ENCODE measurements around the gene WWTR1.

The WWTR1 gene

DNA sequence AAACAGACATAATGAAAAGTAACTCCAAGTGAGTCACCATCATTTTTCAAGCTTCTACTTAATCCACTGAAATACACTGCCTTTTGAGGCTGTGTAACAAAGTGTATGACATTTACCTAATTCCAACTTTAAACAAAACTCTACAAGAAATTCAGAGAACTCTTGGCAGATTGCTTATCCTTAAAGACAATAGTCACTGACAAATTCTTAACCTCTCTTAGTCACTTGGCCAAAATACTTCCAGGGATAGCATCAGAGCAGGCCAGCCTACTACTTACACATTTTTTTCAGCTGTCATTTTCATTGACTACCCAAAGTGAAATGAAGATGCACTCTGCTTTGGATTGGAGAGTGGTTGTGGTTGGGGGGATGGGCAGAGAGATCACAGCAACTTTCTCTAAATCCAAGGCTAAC, 3.6 kb downstream of the WWTR1 start:
- no peak for DNase-seq (ENCODE audit: low spot score)

DNA sequence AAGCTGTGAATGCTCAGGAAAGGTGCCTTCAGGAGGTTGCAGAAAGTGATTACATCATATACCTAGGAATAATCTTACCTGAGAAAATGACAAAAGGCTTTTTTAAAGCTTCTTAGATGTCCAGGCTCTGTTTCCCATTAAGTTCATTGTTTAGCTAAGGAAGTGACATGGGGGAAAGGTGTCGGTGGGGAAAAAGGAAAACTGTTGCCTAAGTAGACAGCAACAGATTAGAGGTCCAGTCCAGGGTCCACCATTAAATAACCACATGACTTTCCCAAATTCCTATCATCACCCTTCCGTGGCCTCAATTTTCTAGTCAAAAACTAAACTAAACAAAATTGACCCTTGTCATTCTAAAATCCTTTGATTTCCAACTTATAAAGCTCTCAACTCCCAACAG, 4.3 kb downstream of the WWTR1 start:
- no peak for DNase-seq (ENCODE audit: low spot score)

DNA sequence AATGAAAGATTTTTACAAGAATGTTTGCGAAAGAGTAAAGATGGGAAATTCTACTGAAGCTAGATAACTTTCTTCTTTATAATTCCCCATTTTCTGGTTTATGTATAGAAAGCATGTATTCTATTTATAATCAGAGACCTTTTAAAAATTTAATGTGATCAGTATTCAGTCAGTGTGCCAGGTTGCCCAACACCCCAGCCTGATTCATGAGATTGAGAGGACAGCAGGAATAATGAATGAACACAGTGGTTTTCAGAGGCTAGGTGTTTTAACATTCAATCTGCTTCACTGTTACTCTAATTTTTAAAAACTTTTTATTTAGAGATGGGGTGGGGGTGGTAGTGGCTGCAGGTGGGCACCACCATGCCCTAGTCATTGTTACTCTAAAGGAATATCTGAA, 4.7 kb downstream of the WWTR1 start:
- DNase-seq (ENCODE audit: low spot score), result no peak

DNA sequence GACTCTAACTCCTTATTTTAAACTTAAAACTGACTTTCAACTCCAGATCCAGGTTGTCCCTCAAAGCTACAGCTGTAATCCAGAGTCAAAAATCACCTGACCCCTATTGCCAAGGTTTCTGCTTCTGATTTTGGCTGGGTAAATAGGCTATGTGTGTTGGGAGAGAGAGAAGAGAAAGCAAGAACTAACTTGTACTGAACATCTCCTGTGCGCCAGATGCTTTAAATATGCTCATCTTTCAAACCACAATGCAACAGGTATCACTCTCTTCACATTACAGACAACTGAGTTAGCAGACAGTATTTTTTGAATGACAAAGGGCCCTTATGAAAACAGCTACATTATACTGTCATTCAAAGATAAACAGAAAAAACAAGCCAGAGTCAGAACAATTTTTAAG, 7.0 kb downstream of the WWTR1 start:
- DNase-seq (ENCODE audit: low spot score), result no peak

DNA sequence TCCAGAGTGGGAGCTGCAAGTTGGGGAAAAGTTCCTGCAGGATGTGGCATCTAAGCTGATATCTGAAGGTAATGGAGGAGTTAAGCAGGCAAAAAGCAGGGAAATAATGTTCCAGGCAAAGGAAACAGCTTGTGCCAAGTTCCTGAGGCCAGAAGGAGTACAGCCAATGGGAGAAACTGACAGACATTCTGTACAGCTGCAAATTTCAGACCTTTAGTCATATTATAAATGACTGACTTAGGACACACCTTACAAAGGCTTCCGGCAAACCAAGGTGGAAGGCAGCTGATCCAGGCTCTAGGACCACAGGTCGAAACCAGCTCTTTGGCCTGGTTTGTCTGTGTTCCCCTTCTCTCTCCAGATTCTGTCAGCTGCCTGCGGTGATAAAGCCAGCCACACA, 9.3 kb downstream of the WWTR1 start:
- no peak for DNase-seq (ENCODE audit: low spot score)

DNA sequence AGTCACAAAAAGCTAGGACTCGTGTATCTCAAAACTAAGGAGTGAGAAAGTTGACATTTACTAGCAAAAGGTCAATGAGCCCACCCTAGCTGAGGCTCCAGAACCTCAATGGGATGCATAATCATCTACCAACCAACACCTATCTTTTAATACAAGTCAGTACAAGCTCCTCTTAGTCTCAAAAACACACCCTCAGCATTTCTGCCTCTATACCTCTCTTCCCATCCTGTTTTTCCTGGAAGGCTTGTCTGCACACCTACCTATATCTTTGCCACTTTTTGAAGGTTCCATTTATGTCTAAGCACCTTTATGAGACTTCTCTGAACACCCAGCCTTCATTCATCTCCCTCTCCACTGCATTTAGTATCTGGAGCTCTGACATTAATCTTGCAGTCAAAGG, 10.0 kb downstream of the WWTR1 start:
- no peak for DNase-seq (ENCODE audit: low spot score)

DNA sequence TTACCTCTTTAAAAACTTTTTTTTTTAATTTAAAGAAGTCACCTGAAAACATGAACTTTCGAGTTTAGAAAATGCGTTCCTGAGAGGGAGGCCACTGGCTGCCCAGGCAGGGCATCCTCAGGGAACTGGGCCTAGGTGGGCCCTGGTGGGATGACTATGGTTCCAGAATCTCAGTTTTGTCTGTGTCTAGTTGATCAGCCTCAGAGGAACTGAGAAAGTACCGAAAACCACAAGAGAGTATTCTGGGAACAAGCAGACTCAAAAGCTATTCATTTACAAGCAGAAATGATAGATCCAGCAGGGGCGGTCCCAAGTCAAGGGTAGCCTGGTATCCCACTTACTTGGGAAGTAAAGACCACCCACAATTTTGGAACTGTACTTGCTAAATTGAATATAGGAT, 10.5 kb downstream of the WWTR1 start:
- DNase-seq (ENCODE audit: low spot score), result no peak

DNA sequence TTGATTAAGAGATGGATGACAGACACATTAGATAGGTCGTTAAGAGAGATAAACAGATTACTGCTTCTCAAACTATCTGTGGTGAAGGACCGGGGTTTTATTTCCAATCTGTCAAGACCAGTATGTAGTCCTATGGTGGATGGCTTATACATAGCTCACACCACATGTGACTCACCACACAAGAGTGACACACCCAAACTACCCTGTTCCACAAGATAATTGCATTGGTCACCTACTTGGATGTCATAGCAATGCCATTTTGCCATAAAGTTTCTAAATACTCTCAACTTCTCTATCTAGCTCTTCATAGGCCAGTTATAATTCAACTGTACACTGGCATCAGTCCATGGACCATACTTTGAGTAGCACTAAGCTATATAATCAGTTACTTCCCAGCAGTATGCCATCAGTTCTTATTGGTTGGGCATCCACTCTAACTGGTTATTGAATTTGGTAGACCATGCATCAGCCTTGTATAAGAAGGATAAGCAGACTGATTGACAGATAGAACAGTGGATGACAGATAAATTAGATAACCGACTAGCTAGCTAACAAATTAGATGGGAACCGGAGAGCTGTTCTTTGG, 11.6 kb downstream of the WWTR1 start:
- no peak for DNase-seq (ENCODE audit: low spot score)

DNA sequence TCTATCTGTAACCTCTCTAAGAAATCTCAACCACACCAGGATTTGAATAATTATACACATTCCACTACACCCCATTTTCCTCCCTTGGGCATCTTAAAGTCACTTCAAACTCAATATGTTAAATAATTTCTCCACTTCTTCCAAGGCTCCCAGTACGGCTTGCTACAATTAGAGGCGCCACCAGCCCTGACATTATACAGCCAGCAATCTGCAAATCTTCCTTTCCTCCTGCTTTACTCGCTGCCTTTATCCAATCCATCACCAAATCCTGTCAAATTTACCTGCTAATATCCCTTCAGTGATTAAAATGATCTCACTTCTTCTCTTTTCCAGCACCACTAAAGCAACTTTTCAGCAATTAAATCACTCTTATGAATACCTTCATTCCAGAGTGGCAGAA, 13.9 kb downstream of the WWTR1 start:
- no peak for DNase-seq (ENCODE audit: low spot score)

DNA sequence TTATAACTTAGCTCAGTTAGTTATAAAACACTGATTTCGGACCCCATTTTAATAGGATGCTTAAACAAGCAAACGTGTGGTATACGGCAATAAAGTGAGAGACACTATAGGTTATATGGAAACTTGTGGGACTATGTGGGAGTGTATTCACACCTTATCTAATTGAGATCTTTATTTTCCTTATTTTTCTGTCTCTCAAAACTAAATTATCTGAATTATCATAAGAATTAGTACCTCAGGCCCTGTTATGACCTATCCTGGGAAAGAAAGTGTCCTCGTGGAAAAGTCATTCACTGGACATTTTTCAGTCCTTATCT, 14.4 kb downstream of the WWTR1 start:
- no peak for DNase-seq (ENCODE audit: low spot score)

DNA sequence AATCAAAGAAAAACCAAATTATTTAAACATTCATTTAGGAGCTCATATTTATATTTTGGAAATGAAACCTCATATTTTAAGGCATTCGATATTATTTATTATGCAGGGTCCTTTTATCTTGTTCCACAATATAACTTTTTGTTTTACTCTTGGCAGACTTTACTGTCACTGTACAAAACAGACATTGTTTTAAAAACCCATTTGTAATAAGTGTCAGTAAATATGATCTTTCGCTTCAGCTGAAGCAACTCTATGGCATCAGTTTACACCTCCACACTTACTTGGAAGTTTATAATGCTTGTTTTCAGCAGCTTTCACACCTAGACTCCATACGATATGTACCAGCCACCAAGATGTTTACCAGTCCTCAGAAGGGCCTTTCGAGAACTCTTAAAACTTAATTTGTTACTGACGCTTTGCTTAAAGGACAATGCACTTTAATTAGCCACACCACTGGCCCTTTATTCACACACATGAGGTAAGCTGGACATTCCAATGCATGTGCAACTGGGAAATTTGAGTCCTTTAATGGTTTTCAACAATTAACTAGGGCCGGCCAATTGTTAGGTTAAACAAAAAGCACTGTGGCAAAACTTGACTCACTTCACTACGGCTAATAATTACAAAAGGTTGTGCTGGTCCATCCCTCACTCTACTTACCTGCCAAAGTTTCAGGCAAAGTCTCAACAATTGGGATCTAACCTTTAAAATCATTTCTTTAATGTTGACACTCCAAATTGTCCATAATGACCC, 16.7 kb downstream of the WWTR1 start:
- DNase-seq (ENCODE audit: low spot score), result no peak

DNA sequence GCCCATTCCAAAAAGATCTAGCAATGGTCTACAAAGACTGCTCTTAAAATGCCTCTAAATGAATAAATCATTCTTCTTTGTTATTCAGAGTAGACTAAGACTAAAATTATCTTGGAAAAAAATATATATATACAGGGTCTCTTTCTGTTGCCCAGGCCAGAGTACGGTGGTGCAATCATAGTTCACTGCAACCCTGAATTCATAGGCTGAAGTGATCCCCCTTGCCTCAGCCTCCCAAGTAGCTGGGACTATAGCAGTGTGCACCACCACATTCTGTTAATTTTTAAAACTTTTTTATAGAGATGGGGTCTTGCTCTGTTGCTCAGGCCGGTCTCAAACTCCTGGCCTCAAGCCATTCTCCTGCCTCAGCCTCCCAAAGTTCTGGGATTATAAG, 18.7 kb downstream of the WWTR1 start:
- DNase-seq (ENCODE audit: low spot score), result no peak

DNA sequence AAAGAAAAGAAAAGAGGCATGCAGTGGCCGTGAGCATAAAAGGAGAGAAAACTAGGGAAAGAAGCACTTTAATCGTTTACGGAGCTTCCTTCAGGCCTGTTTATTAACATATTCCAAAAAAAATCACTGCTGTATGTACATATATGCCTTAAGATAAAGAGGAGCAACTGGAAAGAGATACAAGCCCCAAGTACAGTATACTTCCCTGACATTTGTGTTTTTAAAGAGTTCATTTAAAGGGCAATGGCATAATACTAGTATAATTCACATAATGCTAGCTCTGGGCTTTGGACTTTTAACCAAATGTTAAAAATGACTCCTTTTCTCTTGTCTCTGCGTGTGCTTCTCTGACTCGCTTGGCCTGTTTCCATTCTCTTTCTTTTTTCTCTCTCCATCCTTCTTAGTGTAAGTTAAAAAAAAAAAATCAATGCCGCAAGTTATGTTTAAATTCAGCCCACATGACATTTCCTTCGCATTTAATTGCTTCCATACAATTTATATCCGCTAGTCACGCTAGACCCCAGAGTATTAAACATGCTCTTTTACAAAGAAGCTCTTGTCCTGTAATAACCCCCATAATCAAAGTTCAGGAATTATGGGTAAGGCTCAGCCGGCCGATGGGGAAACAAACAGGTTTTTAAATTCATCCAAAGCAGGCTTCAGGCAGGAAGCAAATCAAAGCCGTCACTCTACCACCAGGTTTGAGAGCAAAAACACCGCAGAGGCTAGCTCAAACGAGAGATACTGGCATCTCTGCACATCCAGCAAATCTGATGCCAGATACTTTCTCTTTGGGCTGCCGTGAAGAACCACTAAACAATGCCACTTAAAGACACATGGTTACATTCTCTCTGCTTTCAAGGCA, 19.4 kb downstream of the WWTR1 start:
- no peak for DNase-seq (ENCODE audit: low spot score)

DNA sequence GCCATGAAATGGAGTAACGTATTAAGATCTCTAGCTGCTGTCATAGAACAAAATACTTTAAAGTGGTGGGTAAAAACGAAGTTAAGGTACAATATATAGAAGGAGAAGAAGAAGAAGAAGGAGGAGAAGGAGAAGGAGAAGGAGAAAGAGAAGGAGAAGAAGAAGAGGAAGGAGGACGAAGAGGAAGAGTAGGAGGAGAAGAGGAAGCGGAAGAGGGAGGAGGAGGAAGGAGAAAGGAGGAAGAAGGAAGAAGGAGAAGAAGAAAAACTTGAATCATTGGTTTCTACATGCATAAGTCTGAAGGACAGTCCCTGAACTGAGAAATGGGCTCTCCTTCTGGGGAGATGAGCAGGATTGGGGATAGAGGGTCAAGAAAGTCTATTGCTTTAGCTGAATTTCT, 22.4 kb downstream of the WWTR1 start:
- DNase-seq (ENCODE audit: low spot score), result no peak

DNA sequence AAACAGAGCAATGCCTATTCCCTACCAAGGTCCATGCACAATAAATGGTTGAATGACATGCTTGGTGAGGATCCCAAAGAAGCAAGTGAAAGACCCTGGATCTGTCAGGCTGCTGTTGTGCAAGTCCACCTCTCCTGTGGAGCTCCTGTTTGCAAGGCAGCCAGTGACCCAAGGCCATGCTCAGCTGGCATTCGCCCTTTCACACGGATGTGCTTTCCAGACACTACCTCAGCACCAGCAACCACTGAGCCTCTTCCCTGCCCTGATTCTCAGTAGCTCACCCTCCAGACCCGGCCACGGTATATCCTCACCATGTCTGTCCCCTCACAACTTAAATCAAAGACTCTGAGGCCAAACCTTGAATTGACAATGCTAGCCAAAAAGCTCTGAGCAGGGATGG, 23.3 kb downstream of the WWTR1 start:
- DNase-seq (ENCODE audit: low spot score), result no peak

DNA sequence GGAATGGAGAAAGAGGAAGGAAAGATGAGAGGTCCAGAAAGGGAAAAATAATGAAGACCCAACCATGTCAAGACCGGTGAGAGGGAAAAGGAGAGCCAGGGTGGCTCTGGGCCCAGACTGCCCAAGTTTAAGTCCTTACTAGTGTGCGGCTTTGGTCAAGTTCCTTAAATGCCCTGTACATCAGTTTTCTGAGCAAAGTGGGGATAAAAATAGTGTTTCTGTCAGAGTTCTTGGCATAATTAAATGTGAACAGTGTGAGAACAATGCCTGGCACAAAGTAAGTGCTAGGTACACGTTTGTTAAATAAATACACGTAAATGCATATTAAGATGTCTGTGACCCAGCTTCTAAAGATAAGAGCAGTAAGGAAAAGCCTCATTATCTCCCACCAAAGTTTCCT, 23.8 kb downstream of the WWTR1 start:
- DNase-seq (ENCODE audit: low spot score), result no peak

DNA sequence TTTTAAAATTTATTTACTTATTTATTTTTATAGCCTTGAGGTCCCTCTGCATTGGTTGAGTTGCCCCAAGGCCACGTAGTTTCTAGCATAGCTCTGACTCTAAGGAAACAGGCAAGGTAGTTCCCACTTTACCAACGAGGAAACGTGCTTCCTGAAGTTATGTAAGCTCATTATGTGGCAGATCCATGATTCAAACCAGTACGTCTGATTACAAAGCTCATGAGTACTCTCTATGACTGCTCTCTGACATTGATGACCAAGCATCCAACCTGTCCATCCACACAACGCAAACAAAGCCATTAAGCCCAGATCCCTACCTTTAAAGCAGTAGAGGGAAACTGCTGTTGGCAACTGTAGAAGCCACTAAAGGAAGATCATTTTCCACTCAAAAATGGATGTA, 25.6 kb downstream of the WWTR1 start:
- no peak for DNase-seq (ENCODE audit: low spot score)

DNA sequence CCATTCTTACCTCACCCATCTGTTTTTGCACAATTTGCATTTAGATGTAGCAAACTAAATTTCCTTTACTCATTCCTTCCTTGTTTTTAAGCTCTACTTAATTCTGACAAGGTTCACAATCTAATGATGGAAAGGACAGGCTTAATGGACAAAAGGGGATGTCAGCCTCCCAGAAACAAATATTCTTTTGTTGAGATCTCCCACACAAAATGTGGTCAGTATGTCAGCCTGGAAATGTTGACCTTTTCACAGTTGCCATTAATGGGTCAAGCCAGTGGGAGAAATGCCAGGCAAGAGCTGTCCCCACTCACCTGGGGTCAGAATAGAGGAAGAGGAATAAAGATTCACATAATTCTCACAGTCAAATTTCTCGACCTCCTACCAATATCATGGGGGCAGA, 27.0 kb downstream of the WWTR1 start:
- DNase-seq (ENCODE audit: low spot score), result no peak

DNA sequence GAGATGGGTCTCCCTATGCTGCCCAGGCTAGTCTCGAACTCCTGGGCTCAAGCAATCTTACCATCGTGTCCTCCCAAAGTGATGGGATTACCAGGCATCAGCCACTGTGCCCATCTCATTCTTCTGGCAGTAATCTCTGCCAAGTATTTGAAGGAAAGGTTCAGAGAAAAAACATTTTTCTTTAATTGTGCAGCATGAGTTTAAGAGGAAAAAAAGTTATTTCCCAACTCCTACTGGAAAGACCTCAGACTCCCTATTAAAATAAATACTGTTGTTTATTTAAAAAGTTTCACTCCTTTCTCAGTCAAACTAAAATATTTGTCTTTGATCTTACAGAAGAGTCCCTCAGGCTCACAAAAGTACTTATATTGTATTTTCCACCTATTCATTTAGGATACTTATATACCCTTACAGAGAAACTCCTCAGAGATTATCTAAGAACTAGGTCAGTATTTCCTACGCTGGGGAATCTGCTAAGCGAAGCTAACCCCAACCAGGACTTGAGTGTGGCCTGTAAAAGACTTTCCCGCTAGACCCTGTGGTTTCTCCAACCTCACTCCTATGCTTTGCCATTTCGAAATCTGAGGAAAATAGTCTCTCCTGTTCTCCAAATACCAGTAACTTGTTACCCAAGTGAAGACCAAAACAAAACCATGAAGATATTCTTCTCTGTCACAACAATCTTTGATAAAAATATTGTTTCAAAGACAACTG, 28.7 kb downstream of the WWTR1 start:
- no peak for DNase-seq (ENCODE audit: low spot score)

DNA sequence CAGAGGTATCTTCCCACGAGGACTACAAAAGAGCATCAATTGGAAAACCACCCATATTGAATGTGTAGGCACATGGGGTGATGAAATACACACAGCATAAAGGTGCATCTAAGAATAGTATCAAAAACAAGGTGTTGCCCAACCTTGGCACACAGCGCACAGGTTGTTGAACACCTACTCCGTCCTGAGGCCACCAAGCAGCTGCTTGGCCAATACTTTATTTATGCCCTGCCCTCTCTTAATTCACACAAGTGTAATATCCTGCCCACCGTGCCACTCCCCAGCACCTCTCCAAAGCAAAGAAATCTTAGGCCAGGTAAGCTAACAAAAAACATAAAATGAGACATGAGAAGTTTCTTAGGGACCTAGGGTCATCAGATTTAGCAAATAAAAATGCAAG, 31.2 kb downstream of the WWTR1 start:
- DNase-seq (ENCODE audit: low spot score), result no peak

DNA sequence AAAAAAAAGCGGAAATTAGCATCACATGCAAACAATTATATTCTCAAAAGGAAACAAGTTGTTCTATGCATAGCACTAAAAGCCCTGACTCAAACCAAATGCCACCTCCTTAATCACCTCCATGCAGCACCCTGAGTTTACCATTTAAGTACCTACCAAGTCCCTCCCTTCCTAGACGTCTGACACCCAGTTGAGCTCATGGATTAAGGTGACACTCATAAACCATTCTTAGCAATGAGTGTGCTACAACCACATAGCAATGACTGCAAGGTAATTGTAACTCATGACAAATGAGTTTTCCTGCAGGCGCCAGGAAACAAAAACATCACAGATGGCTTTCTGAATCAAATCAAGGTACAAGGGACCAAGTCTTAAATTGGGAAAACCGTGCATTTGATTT, 32.0 kb downstream of the WWTR1 start:
- DNase-seq (ENCODE audit: low spot score), result no peak

DNA sequence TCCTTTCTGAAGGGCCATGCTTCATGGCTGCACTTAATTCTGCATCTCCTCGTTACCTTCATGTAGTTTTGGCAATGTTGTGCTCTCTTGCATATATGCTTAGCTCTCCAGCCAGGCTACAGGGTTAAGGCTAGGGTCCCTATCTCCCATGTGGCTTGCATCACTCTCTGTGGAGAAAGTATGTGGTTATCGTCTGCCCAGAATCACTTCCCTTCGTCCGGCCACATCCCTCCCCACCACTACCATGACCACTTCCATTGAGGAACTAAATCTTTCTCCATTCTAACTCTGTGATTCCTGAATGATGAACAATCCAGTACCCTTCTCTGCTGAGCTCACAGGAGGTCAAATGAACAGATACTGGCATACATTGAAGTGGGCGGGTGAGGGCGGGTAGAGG, 34.0 kb downstream of the WWTR1 start:
- DNase-seq (ENCODE audit: low spot score), result no peak
